ENCODE data around the gene DNAJC10.
A peak's percentile ranks its signal among the peaks of the same experiment; 100 is the strongest.

GRCh38 chr2:182833084-182833854 is 117.2 kb downstream of the DNAJC10 start:
- no peak for TF ChIP-seq ELK1 (IDR thresholded peaks at IDR 0.05; ENCODE audit: borderline replicate concordance, low read depth, low read length)
- TF ChIP-seq POLR2A (IDR thresholded peaks at IDR 0.05; ENCODE audit: low read depth, low read length): no peak
- TF ChIP-seq CTCF (conservative IDR thresholded peaks at IDR 0.05; ENCODE audit: low read depth, low read length): no peak
- TF ChIP-seq CEBPB (IDR thresholded peaks at IDR 0.05; ENCODE audit: low read depth, low read length): no peak
- no peak for TF ChIP-seq USF2 (IDR thresholded peaks at IDR 0.05; ENCODE audit: low read depth, low read length)
- no peak for TF ChIP-seq BHLHE40 (IDR thresholded peaks at IDR 0.05; ENCODE audit: low read depth, low read length)
- peak; percentile 79 for TF ChIP-seq MAFK (IDR thresholded peaks at IDR 0.05; ENCODE audit: low read depth, low read length)
- TF ChIP-seq CHD1 (IDR thresholded peaks at IDR 0.05; ENCODE audit: low read depth, low read length): no peak
- no peak for TF ChIP-seq RFX5 (IDR thresholded peaks at IDR 0.05; ENCODE audit: low read depth, low read length)
- no peak for TF ChIP-seq SMC3 (IDR thresholded peaks at IDR 0.05; ENCODE audit: low read depth, low read length)
- no peak for TF ChIP-seq NFE2L2 (IDR thresholded peaks at IDR 0.05; ENCODE audit: low read depth, low read length)
- TF ChIP-seq RAD21 (IDR thresholded peaks at IDR 0.05; ENCODE audit: low read length): no peak
- TF ChIP-seq MAZ (IDR thresholded peaks at IDR 0.05; ENCODE audit: borderline replicate concordance, low read depth, low read length): no peak
- no peak for TF ChIP-seq MXI1 (IDR thresholded peaks at IDR 0.05; ENCODE audit: borderline replicate concordance, low read depth, low read length)
